Right lobe of liver (tissue), 4 donors: ENCODE results near the gene FERMT1.

Source experiments
- CTCF ChIP-seq, 4 donors: fragments of 200-600 bp in 3 of 4; fragments of 450-650 bp in 1 of 4; IDR thresholded peaks; one replicate each; pipeline versions ENCODE4 v1.5.1 to v1.8.0; 2016 to 2022; ENCODE audit warnings: antibody characterized with exemption in 4 of 4, mild to moderate bottlenecking in 2 of 4
- POLR2A ChIP-seq: fragments of 450-650 bp; IDR thresholded peaks from one replicate; pipeline ENCODE4 v1.6.1; 2017; ENCODE audit warnings: antibody characterized with exemption, mild to moderate bottlenecking
- donor health status: DM: no; HTN: no; CAD: no.
- donor health status: DM: no; HTN: no; CAD: no.
- donor health status: DM: no; HTN: yes; CAD: no.

GRCh38 chr20:6069669-6070068, 53.2 kb downstream of the FERMT1 start:
- no peak for TF ChIP-seq CTCF (IDR thresholded peaks at IDR 0.05)
- no peak for TF ChIP-seq POLR2A
